ENCODE measurements around the gene IRS1.

- no peak for TF ChIP-seq CTCF (IDR thresholded peaks at IDR 0.05; ENCODE audit: poor library complexity)
- no peak for TF ChIP-seq EZH2 (IDR thresholded peaks at IDR 0.05; ENCODE audit: borderline replicate concordance)
- TF ChIP-seq EZH2phosphoT487 (IDR thresholded peaks at IDR 0.05; ENCODE audit: low read depth, severe bottlenecking, unreplicated experiment): no peak
Observed at GRCh38 chr2:226693521-226693920, 106.1 kb downstream of the IRS1 start.

All from hepatocyte (in vitro differentiated cells).